ENCODE results near the gene SNRNP27. TPM values are rescaled to one million over a fixed set of nuclear protein-coding genes. Genes with fewer than 3 reads are reported as not detected.
A peak's percentile ranks its signal among the peaks of the same experiment; 100 is the strongest.

Gene SNRNP27
- total RNA-seq, 5 donors from 2014 or later (not counting 1 experiment from before 2014, with no cell fraction given) = 38.3 to 51.1 (median 42.0) TPM

DNA sequence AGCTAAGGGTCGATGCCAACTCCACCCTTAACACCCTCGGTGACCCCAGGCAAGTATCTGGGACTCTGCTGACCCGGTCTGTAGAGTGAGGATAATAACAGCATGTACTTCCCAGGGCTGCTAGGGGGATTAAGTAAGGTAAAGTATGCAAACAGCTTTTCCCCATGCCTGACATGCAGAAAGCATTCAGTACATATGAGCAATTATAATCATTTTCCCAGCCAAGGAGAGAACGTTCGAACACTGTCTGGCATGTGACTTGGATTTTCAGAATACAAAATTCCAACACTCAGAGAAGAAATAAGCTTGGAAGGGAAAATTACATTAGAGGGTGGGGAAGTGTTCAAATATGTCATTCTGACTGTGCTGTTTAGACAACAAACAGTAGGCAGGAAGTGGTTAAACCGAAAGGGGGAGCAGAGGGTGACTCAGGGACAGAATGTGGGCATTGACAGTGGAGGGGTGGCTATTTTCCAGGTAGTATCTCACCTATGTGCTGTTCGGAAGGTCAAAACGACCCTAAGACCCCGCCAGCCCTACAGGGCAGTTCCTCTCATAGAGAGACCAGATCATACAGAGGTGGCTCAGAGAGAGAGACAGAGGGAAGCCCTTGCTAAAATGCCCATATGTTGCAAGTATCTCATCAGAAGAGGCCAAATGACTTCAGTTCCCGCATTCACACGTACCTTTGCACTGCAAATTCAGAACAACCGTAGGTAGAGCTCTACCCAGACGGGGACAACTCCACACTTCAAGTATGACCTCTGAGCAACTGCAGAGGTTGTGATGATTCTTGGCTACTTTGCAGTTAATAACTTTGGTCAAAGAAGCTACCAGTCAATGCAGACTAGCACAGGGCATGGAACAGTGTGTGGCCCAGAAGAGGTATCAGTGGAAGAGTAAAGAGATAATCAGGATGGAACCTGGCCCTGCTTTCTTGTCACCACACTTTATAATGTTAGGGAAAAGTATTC is 52.9 kb downstream of the SNRNP27 start:
- 6% methylated on average over 3 of the region's 13 CpGs for WGBS (ENCODE audit: insufficient coverage)
- Histone ChIP-seq H3K9me3 (no peaks in the 10 kb centered on the region), H3K36me3 (ENCODE audit: control insufficient read depth in 2 of 2, extremely low read depth in 1 of 2, insufficient read depth in 1 of 2, low read length in 1 of 2) (peaks cover 0 to 9% of the 10 kb centered on the region in 2 donors), H3K4me1 (ENCODE audit: control insufficient read depth in 1 of 2, extremely low read depth in 1 of 2, insufficient read depth in 2 of 2, low read length in 2 of 2) (peaks cover 8 to 31% of the 10 kb centered on the region in 2 experiments), H3K27me3 (replicated peaks in 1 of 2; ENCODE audit: control insufficient read depth in 2 of 2, extremely low read depth in 1 of 2, insufficient read depth in 2 of 2, low read length in 1 of 2) (no peaks in the 10 kb centered on the region), H3K4me3 (ENCODE audit: control insufficient read depth in 1 of 2, extremely low read depth in 1 of 2, low read length in 1 of 2) (no peak overlapping the region), H3K27ac (ENCODE audit: low read length) (peak overlapping the region; percentile 73)
- Mint-ChIP-seq H3K9me3 (no peaks in the 10 kb centered on the region), H3K27ac (peak overlapping the region; percentile 91), H3K4me3 (peak overlapping the region; percentile 25 to 61 (median 47)), H3K27me3 (no peaks in the 10 kb centered on the region), H3K36me3 (peaks cover 18% of the 10 kb centered on the region), H3K4me1 (peaks cover 26 to 37% (median 33%) of the 10 kb centered on the region in 3 donors)
- ATAC-seq (replicated peaks in 1 of 4) (peak; percentile 94 to 97 (median 96)), DNase-seq (peak in 34 of 35 experiments; percentile 13 to 71 (median 38))
- CTCF ChIA-PET = interaction anchor here (0.5 to 1.0 kb wide), 3 partner anchors 125 to 298 kb away, joined by 3 to 4 read pairs (median 3); no protein-coding TSS in a partner anchor
- POLR2A ChIA-PET = interaction anchor here (0.6 kb wide), 2 partner anchors 184 to 1777 kb away, joined by 3 read pairs; no protein-coding TSS in a partner anchor

DNA sequence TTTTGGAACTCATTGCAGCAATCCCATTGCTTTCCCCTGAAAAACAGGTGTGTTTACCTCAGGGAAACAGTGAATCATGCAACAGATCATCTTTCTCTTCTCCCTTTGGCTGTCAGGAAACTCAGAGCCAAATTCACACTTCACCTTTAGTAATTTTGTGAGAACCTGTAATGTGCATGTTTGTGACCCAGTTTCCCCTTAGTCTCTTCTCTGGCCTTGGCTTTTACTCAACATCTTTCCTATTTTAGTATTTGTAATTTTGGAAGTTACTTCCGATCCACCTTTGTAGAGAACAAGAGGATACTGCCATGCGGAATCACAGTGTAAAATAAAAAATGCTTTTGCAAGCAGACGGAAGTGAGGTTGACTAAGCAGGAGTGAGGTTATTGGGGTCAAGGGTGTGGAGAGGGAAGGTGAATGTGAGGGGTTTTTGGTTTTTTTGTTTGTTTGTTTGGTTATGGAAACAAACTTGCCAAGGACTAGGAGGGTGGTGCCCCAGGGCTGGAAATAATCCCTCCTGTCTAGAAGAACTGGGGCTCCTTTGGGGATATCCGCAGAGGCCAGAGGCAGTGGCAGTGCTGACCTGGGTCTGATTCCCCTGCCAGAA is 53.7 kb downstream of the SNRNP27 start:
- Mint-ChIP-seq H3K4me3 (no peak overlapping the region), H3K9me3 (no peaks in the 10 kb centered on the region), H3K27me3 (no peaks in the 10 kb centered on the region), H3K27ac (peak overlapping the region; percentile 91), H3K36me3 (peaks cover 10% of the 10 kb centered on the region), H3K4me1 (peaks cover 26 to 37% (median 33%) of the 10 kb centered on the region in 3 donors)
- ChIA-PET POLR2A (interaction anchor here in 1 of 2 donors (0.6 kb wide), 1 partner anchor 1777 kb away, joined by 3 read pairs; no protein-coding TSS in a partner anchor), CTCF (interaction anchor here in 1 of 2 donors (0.6 kb wide), 1 partner anchor 125 kb away, joined by 3 read pairs; no protein-coding TSS in a partner anchor)
- H3K36me3 ChIP-seq (ENCODE audit: control insufficient read depth in 2 of 2, extremely low read depth in 1 of 2, insufficient read depth in 1 of 2, low read length in 1 of 2) = peaks cover 0 to 4% of the 10 kb centered on the region in 2 donors
- H3K27ac ChIP-seq (ENCODE audit: low read length) = peak overlapping the region; percentile 73
- peak in 1 of 35 experiments; percentile 12 for DNase-seq
- no peaks in the 10 kb centered on the region for H3K27me3 ChIP-seq (replicated peaks in 1 of 2; ENCODE audit: control insufficient read depth in 2 of 2, extremely low read depth in 1 of 2, insufficient read depth in 2 of 2, low read length in 1 of 2)
- H3K4me1 ChIP-seq (ENCODE audit: control insufficient read depth in 1 of 2, extremely low read depth in 1 of 2, insufficient read depth in 2 of 2, low read length in 2 of 2) = peaks cover 8 to 31% of the 10 kb centered on the region in 2 experiments
- H3K4me3 ChIP-seq (ENCODE audit: control insufficient read depth in 1 of 2, extremely low read depth in 1 of 2, low read length in 1 of 2) = no peak overlapping the region
- no peak for ATAC-seq (replicated peaks in 1 of 4)
- WGBS (ENCODE audit: insufficient coverage) = 65% methylated on average over 3 of the region's 4 CpGs
- no peaks in the 10 kb centered on the region for H3K9me3 ChIP-seq

DNA sequence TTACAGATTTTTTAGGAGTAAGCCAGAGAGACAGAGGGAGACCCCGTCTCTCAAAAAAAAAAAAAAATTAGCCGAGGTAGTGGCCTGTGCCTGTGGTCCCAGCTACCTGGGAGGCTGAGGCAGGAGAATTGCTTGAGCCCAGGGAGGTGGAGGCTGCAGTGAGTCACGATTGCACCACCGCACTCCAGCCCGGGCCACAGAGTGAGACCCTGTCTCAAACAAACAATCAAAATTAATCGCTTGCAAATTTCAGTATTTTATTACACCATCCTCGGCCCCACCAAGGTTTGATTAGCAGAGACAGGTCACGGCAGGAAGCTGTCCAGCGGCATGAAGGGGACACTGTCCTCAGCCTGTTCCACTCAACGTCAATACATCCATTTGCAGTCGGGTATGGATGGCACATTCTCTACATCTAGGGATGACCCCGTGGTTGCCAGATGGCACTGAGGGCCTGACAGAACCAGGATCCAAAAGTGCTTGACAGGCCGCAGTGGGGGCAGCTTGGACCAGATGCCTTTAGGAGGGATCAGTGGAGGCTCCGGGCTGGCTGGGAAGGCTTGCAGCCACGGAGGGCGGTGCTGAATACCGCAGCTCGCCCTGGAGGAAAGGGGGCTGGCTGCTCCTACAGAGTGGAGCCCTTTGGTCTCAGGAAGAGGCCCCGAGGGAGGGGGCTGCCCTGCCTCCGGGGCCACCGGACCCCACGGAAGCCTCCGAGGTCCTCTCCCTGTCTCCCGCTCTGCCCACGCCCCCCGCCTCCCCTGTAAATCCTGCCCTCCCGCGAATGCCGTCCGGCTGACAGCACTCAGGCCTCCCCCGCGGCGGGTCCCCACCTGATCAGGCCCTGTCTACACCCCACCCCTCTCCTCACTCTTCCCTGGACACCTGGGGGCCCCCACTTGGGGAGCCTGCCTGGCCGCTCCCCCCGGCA is 54.5 kb downstream of the SNRNP27 start:
- peaks cover 4% of the 10 kb centered on the region for H3K36me3 Mint-ChIP-seq
- H3K4me1 Mint-ChIP-seq = peaks cover 26 to 37% (median 31%) of the 10 kb centered on the region in 3 donors
- no peaks in the 10 kb centered on the region for H3K9me3 ChIP-seq
- ChIA-PET CTCF (no interaction called here), POLR2A (no interaction called here)
- no peak for ATAC-seq (replicated peaks in 1 of 4)
- H3K27me3 Mint-ChIP-seq = no peaks in the 10 kb centered on the region
- no peaks in the 10 kb centered on the region for H3K27me3 ChIP-seq (replicated peaks in 1 of 2; ENCODE audit: control insufficient read depth in 2 of 2, extremely low read depth in 1 of 2, insufficient read depth in 2 of 2, low read length in 1 of 2)
- peaks cover 0 to 4% of the 10 kb centered on the region in 2 donors for H3K36me3 ChIP-seq (ENCODE audit: control insufficient read depth in 2 of 2, extremely low read depth in 1 of 2, insufficient read depth in 1 of 2, low read length in 1 of 2)
- no peaks in the 10 kb centered on the region for H3K9me3 Mint-ChIP-seq
- H3K27ac Mint-ChIP-seq = peak overlapping the region in 1 of 2 donors; percentile 91
- 80% methylated on average over 28 of the region's 35 CpGs for WGBS (ENCODE audit: insufficient coverage)
- peak overlapping the region; percentile 73 for H3K27ac ChIP-seq (ENCODE audit: low read length)
- H3K4me3 ChIP-seq (ENCODE audit: control insufficient read depth in 1 of 2, extremely low read depth in 1 of 2, low read length in 1 of 2) = no peak overlapping the region
- no peak overlapping the region for H3K4me3 Mint-ChIP-seq
- peaks cover 8 to 31% of the 10 kb centered on the region in 2 experiments for H3K4me1 ChIP-seq (ENCODE audit: control insufficient read depth in 1 of 2, extremely low read depth in 1 of 2, insufficient read depth in 2 of 2, low read length in 2 of 2)
- DNase-seq = no peak

DNA sequence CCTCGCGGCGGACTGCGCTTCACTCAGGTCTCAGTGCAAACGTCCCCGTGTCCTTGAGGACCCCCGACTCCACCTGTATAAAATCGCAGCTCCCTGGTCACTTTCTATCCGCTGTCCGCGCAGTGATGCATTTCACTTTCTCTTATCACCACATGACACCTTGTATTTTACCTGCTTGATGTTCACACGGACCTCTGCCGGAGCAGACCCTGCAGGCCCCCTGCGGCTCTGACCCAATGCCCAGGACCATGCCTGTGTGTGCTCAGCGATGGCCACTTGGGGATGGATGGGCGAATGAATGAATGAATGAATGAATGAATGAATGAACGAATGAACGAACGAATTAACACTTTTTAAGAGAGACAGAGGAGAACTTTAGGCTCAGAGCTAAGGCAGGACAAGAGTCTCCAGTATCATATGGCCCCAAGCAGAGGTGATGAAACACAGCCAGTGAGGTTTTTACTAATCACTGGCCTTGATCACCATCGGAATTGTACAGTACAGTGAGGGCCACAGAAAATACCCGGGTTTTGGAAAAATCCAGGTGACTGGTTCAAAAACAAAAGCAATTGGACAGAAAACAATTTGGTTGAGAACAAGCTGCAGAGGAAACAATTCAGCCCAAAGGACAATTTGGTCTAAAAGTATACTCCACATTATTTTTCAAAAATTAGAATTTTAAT is 55.3 kb downstream of the SNRNP27 start:
- no peaks in the 10 kb centered on the region for H3K9me3 ChIP-seq
- Mint-ChIP-seq H3K27me3 (no peaks in the 10 kb centered on the region), H3K36me3 (no peaks in the 10 kb centered on the region), H3K4me1 (peaks cover 26 to 37% (median 30%) of the 10 kb centered on the region in 3 donors), H3K9me3 (no peaks in the 10 kb centered on the region), H3K27ac (no peak overlapping the region), H3K4me3 (no peak overlapping the region)
- POLR2A ChIA-PET = no interaction called here
- no peak overlapping the region for H3K4me3 ChIP-seq (ENCODE audit: control insufficient read depth in 1 of 2, extremely low read depth in 1 of 2, low read length in 1 of 2)
- H3K27me3 ChIP-seq (replicated peaks in 1 of 2; ENCODE audit: control insufficient read depth in 2 of 2, extremely low read depth in 1 of 2, insufficient read depth in 2 of 2, low read length in 1 of 2) = no peaks in the 10 kb centered on the region
- CTCF ChIA-PET = no interaction called here
- peaks cover 8 to 31% of the 10 kb centered on the region in 2 experiments for H3K4me1 ChIP-seq (ENCODE audit: control insufficient read depth in 1 of 2, extremely low read depth in 1 of 2, insufficient read depth in 2 of 2, low read length in 2 of 2)
- WGBS (ENCODE audit: insufficient coverage) = 95% methylated on average over 21 of the region's 21 CpGs
- H3K27ac ChIP-seq (ENCODE audit: low read length) = no peak overlapping the region
- DNase-seq (no peak), ATAC-seq (replicated peaks in 1 of 4) (no peak)
- H3K36me3 ChIP-seq (ENCODE audit: control insufficient read depth in 2 of 2, extremely low read depth in 1 of 2, insufficient read depth in 1 of 2, low read length in 1 of 2) = no peaks in the 10 kb centered on the region

DNA sequence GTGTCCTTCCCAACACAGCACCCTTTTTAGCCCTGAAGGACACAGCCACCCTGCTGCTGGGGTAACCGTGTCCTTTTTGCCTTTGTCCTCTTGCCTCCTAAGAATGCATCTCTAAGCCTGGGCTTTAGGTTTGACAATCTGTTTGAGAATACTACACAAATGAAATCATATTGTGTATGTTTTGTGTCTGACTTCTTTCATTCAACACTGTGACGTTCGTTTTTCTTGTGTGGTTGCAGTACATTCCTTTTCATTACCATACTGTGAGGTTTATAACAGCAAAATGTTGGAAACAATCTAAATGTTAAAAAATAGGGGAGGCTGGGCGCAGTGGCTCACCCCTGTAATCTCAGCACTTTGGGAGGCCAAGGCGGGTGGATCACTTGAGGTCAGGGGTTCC is 56.5 kb downstream of the SNRNP27 start:
- 100% methylated on average over 3 of the region's 5 CpGs for WGBS (ENCODE audit: insufficient coverage)
- Mint-ChIP-seq H3K27ac (no peak overlapping the region), H3K36me3 (no peaks in the 10 kb centered on the region), H3K27me3 (no peaks in the 10 kb centered on the region), H3K4me3 (no peak overlapping the region), H3K4me1 (peaks cover 25 to 29% (median 25%) of the 10 kb centered on the region in 3 donors), H3K9me3 (no peaks in the 10 kb centered on the region)
- Histone ChIP-seq H3K9me3 (no peaks in the 10 kb centered on the region), H3K4me3 (ENCODE audit: control insufficient read depth in 1 of 2, extremely low read depth in 1 of 2, low read length in 1 of 2) (no peak overlapping the region), H3K27me3 (replicated peaks in 1 of 2; ENCODE audit: control insufficient read depth in 2 of 2, extremely low read depth in 1 of 2, insufficient read depth in 2 of 2, low read length in 1 of 2) (peaks cover 0 to 2% of the 10 kb centered on the region in 2 experiments), H3K36me3 (ENCODE audit: control insufficient read depth in 2 of 2, extremely low read depth in 1 of 2, insufficient read depth in 1 of 2, low read length in 1 of 2) (no peaks in the 10 kb centered on the region), H3K27ac (ENCODE audit: low read length) (no peak overlapping the region), H3K4me1 (ENCODE audit: control insufficient read depth in 1 of 2, extremely low read depth in 1 of 2, insufficient read depth in 2 of 2, low read length in 2 of 2) (peaks cover 8 to 30% of the 10 kb centered on the region in 2 experiments)
- POLR2A ChIA-PET = no interaction called here
- DNase-seq = no peak
- CTCF ChIA-PET = no interaction called here
- no peak for ATAC-seq (replicated peaks in 1 of 4)

Data from T-cell (primary cell).